ENCODE measurements around the gene CPXM2.

GRCh38 chr10:123784216-123784615, 107.4 kb downstream of the CPXM2 start:
- no peak for TF ChIP-seq CTCF (optimal IDR thresholded peaks at IDR 0.05 in 1 of 3, IDR thresholded peaks at IDR 0.05 in 1 of 3, conservative IDR thresholded peaks at IDR 0.05 in 1 of 3; ENCODE audit: extremely low read depth in 1 of 3, insufficient read depth in 2 of 3, low read length in 3 of 3)
- TF ChIP-seq EZH2 (IDR thresholded peaks at IDR 0.05; ENCODE audit: low read length), result no peak
